Neuron (in vitro differentiated cells): Measurements from ENCODE around the gene KRTAP5-9.
"Not testable (repeated sequence)": the region's sequence is repeated elsewhere in the genome, so short reads cannot be mapped to it uniquely, and the experiment has no call there.

Source experiments
- H2AFZ ChIP-seq: one replicate; pipeline ENCODE4 v1.6.1; 2013; ENCODE audit warnings: low read depth, mild to moderate bottlenecking, inconsistent platforms, low read length, moderate library complexity
- H3K27me3 ChIP-seq: one replicate; pipeline ENCODE4 v1.6.1; 2013; ENCODE audit warnings: low read length; ENCODE audit not compliant: insufficient read depth
- H3K36me3 ChIP-seq: one replicate; pipeline ENCODE4 v1.6.1; 2013; ENCODE audit warnings: low read length; ENCODE audit not compliant: insufficient read depth
- H3K4me1 ChIP-seq: one replicate; pipeline ENCODE4 v1.6.1; 2013; ENCODE audit warnings: low read length; ENCODE audit not compliant: insufficient read depth
- H3K4me3 ChIP-seq: 2 replicates; pipeline ENCODE4 v1.5.1; 2013; ENCODE audit warnings: mild to moderate bottlenecking, low read length, moderate library complexity
- H3K9me3 ChIP-seq: one replicate; pipeline ENCODE4 v1.6.1; 2013; ENCODE audit warnings: low read length

The KRTAP5-9 gene

GRCh38 chr11:71575723-71576424, 27.7 kb downstream of the KRTAP5-9 start:
- H3K36me3 ChIP-seq: no peaks in the 10 kb centered on the region
- no peaks in the 10 kb centered on the region for H3K27me3 ChIP-seq
- H3K4me1 ChIP-seq: no peaks in the 10 kb centered on the region
- no peaks in the 10 kb centered on the region for H3K9me3 ChIP-seq
- H2AFZ ChIP-seq: no peak overlapping the region
- no peak overlapping the region for H3K4me3 ChIP-seq

DNA sequence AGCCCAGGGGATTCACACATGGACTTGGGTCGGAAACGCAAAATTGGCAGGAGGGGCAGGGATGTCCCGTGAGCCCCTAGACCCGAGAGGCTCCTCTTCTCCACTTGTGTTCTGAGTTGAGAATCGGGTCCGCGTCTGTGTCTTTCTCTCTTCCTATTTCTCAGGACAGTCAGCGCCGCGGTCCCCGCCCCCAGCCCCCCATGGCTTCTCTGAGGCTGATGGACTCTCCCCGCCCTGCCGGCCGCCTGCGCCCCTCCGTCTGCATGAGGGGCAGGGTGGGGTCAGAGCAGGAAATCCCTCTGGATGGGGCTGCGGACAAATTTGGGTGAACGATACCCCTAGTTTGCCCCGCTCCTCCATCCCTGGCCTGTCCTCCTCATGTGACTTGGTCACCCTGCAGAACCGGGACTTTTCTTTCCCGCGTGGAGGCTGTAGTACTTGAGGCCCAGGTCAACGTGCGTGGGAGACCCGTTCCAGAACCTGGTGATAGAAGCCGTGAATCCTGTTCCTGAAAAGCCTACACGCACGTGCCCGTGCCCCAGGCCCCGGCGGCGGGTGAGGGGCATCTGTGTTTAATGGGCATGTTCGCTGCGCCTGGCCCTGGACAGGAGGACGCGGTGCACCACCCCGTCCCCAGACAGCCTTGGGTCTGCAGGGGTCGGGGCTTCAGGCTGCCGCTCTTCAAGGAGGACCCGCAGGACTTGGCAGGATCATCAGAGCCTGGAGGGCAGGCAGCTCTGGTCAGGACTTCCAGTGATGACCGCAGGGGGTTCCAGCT, 28.7 kb downstream of the KRTAP5-9 start:
- not testable (repeated sequence) for H3K4me3 ChIP-seq, H3K9me3 ChIP-seq, H3K36me3 ChIP-seq, H3K27me3 ChIP-seq, H3K4me1 ChIP-seq, H2AFZ ChIP-seq

GRCh38 chr11:71577469-71578004, 29.3 kb downstream of the KRTAP5-9 start:
- Histone ChIP-seq H2AFZ (no peak overlapping the region), H3K27me3 (no peaks in the 10 kb centered on the region), H3K4me3 (no peak overlapping the region), H3K4me1 (no peaks in the 10 kb centered on the region), H3K9me3 (no peaks in the 10 kb centered on the region), H3K36me3 (no peaks in the 10 kb centered on the region)

DNA sequence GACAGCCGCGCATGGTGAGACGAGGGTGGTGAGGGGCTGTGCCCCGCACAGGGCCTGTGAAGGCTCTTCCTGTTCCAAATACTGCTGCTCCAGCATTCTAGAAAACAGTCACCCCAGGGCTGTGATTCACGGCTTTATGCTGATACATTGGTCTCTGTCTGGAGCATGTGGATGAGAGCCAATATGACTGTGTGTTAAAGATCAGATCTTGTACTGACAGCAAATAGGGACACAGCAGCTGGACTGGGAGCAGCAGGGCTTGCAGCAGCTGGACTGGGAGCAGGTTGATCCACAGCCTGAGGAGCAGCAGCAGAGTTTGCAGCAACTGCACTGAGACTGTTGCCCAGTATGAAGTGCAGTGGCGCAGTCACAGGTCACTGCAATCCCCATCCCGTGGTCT, 31.3 kb downstream of the KRTAP5-9 start:
- not testable (repeated sequence) for H3K4me1 ChIP-seq, H2AFZ ChIP-seq

DNA sequence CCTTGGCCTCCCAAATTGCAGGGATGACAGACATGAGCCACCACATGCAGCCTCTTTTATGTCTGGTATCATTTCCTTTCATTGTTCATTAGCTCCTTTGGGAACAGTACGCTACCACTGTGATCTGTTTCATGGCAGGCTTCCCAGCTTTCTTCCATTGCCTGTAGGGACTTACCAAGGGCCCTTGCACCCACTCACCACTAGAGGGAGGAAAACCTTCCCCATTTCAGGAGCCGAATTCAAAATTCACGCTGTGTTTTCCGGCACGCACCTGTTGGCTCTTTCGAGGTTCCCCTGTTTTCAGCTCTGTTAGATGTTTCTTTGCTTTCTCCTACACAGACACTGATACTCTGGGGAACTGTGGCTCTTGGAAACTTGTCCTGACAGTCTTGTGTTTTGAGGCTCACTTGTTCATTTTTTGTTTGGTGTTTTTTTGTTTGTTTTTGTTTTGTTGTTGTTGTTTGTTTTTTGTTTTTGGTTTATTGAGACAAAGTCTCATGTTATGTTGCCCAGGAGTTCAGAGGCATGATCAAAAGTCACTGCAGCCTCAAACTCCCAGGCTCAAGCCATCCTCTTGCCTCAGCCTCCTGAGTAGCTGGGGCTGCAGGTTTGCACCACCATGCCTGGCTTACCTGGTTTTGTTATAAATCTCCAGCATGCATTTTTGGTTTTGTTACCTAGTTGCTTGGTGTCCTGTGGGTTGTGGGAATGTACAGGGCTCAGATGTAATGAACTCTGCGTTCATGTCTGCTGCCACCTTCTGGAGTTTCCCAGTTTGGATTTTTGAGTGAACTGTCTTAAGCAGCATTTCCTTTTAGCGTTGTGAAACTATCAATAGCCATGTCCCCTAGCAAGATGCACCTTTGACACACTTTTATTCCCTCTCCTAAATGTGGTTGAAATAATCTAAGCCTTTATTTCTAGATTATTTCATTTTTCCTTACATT, 32.1 kb downstream of the KRTAP5-9 start:
- no peaks in the 10 kb centered on the region for H3K27me3 ChIP-seq
- no peaks in the 10 kb centered on the region for H3K4me1 ChIP-seq
- no peak overlapping the region for H2AFZ ChIP-seq
- no peaks in the 10 kb centered on the region for H3K9me3 ChIP-seq
- no peak overlapping the region for H3K4me3 ChIP-seq
- no peaks in the 10 kb centered on the region for H3K36me3 ChIP-seq

More for the DNA sequence above, 31.3 kb downstream of the KRTAP5-9 start:
- H3K36me3 ChIP-seq, H3K4me3 ChIP-seq, H3K27me3 ChIP-seq, H3K9me3 ChIP-seq: not testable (repeated sequence)

GRCh38 chr11:71581826-71582225, 33.6 kb downstream of the KRTAP5-9 start:
- Histone ChIP-seq H3K27me3 (no peaks in the 10 kb centered on the region), H3K9me3 (no peaks in the 10 kb centered on the region), H2AFZ (no peak overlapping the region), H3K36me3 (no peaks in the 10 kb centered on the region), H3K4me3 (no peak overlapping the region), H3K4me1 (no peaks in the 10 kb centered on the region)

GRCh38 chr11:71582309-71582895, 34.2 kb downstream of the KRTAP5-9 start, which contains the start of gene KRTAP5-11:
Gene KRTAP5-11 (minus strand): TSS chr11:71582875. CDS start chr11:71582837, 38 bp downstream.
- Histone ChIP-seq H3K4me3 (no peak within 1 kb of the TSS), H3K36me3 (no peaks in the 10 kb centered on the region), H3K4me1 (no peaks in the 10 kb centered on the region), H3K27me3 (no peaks in the 10 kb centered on the region), H2AFZ (no peak within 1 kb of the TSS), H3K9me3 (no peaks in the 10 kb centered on the region)

- H3K27me3 ChIP-seq, H3K9me3 ChIP-seq, H2AFZ ChIP-seq, H3K36me3 ChIP-seq, H3K4me1 ChIP-seq, H3K4me3 ChIP-seq: not testable (repeated sequence)
Measured at GRCh38 chr11:71582969-71583368, 34.7 kb downstream of the KRTAP5-9 start.

- not testable (repeated sequence) for H2AFZ ChIP-seq, H3K4me1 ChIP-seq, H3K36me3 ChIP-seq, H3K27me3 ChIP-seq, H3K4me3 ChIP-seq, H3K9me3 ChIP-seq
Measured at GRCh38 chr11:71585673-71586072, 37.5 kb downstream of the KRTAP5-9 start.

DNA sequence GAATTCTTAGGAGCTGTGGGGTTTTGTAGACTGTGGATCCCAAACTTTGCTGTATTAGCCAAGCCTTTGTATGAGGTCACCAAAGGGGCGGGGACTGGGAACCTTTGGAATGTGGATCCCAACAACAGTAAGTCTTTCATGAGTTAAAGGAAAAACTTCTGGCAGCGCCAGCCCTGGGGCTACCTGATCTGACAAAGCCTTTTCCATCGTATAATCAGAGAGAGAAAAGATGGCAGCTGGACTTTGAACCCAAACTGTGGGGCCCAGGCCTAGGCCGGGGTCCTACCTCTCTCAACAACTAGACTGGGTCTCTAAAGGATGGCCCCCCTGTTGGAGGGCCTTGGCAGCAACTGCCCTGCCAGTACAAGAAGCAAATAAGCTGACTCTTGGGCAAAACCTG, 40.1 kb downstream of the KRTAP5-9 start:
- not testable (repeated sequence) for H2AFZ ChIP-seq, H3K4me3 ChIP-seq, H3K4me1 ChIP-seq, H3K27me3 ChIP-seq, H3K9me3 ChIP-seq, H3K36me3 ChIP-seq

DNA sequence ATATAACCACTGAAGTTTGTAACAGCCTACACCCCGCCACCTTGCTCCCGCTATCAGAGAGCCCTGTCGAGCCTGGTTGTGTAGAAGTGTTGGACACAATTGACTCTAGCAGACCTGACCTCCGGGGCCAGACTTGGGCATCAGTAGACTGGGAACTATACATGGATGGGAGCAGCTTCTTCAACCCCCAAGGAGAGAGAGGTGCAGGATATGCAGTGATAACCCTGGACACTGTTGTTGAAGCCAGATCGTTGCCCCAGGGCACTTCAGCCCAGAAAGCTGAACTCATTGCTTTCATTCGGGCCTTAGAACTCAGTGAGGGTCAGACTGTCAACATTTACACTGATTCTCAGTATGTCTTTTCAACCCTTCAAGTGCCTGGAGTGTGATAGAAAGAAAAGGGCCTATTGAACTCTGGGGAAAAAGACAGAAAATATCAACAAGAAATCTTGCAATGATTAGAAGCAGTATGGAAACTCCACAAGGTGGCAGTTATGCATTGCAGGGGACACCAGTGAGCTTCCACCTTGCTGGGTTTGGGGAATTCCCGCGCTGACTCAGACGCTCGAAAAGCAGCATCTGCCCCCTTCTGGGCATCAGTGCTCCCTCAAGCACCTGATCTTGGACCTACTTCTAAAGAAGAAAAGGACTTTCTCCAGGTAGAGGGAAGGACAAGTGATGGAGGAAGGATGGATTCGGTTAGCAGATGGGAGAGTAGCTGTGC, 40.8 kb downstream of the KRTAP5-9 start:
- not testable (repeated sequence) for H2AFZ ChIP-seq, H3K9me3 ChIP-seq, H3K4me3 ChIP-seq, H3K36me3 ChIP-seq, H3K27me3 ChIP-seq, H3K4me1 ChIP-seq

- H3K4me1 ChIP-seq, H3K27me3 ChIP-seq, H2AFZ ChIP-seq, H3K36me3 ChIP-seq, H3K4me3 ChIP-seq, H3K9me3 ChIP-seq: not testable (repeated sequence)
Measured at GRCh38 chr11:71589546-71589920, 41.3 kb downstream of the KRTAP5-9 start.
